Activated T-helper 9 cell treated with anti-CD3 and anti-CD28 coated beads, Interleukin-2, amount 50 U/mL, for 16 hours (primary cell): ENCODE data around the gene BMP7.
"Not testable (repeated sequence)": the region's sequence is repeated elsewhere in the genome, so short reads cannot be mapped to it uniquely, and the experiment has no call there.

ENCODE experiments used
- DNase-seq: peaks from one replicate; pipeline ENCODE4 v3.0.0-alpha.2; 2020; ENCODE audit warnings: low read depth

BMP7 gene

DNA sequence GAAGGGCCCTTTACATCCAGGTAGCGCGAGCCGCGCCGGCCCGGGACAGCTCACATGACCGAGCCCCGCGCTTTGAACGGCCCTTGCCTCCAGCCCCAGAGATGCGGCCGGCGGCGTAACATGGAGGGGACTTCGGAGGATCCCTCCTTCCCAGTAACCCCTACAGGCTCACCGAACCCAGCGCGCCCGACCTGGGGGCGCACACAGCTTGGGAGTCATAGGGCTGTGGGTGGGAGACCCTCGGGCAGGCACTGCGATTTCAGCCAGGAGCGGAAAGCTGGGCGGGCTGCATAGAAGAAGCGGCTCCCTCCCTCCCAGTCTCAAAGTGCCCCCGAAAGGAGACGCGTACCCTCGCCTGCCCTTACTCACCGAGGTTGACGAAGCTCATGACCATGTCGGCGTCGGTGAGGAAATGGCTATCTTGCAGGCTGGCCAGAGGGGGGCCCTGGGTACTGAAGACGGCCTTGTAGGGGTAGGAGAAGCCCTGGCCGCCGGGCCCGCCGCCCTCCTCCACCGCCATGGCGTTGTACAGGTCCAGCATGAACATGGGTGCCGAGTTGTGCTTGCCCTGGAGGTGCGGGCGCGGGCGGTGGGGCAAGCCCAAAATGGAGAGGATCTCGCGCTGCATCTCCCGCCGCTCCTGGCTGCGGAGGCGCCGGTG is 975 bp downstream of the BMP7 start:
- no peak for DNase-seq

DNA sequence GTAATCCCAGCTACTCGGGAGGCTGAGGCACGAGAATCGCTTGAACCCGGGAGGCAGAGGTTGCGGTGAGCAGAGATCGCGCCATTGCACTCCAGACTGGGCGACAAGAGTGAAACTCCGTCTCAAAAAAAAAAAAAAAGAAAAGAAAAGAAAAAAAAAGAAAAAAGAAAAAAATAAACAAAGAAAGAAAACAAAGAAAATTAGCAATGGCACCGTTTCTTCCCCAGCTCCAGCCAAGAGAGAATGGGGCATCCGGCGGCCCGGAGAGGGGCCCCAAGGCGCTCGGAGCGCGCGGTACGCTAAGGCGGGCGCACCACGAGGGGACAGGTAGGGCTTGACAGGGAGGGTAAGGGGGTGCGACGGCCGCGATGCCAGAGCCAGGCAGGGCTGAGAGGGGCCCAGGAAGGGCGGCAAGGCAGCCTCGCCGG is 1.5 kb downstream of the BMP7 start:
- not testable (repeated sequence) for DNase-seq

DNA sequence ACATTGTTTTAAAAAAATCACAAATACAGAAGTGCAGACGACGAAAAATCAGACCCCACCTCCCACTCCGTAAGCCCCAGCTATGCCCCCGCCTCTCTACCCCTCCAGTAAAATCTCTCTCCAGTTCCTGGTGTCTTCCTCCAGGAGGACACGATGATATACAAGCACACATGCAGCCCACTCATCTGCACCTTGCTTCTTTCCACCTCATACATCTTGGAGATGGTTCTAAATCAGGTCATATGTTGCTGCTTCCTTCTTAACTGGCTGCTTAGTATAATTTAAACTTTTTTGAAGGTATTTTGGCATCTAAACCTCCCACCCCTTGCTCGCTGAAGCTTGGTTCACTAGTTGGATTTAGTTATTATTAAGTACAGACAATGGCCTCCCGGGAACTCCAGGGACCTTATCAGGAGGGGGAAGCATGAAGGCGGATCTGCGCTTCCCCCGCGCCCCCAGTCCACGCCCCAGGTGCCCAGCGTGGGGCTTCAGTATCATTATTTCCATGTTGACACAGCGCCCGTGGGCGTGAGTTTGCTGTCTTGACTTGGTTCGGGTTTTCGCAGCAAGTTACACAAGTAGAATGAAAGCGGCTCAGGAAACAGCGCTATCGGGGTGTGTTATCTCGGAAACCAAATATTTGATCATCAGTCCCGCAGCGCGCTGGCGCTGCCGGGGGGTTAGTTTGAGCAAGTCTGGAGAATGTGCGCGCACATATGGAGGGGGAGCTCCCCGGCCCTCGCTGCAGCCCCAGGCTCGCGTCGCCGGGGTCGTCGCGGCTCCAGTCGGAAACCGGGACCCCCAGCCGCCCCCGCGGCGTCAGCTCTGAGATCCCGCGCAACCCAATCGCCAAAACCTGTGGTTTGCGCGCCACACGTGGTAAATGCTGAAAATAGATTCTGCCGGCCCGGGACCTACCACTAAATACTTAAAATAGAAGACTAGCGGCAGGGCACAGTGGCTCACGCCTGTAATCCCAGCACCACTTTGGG is 2.3 kb downstream of the BMP7 start:
- no peak for DNase-seq

DNA sequence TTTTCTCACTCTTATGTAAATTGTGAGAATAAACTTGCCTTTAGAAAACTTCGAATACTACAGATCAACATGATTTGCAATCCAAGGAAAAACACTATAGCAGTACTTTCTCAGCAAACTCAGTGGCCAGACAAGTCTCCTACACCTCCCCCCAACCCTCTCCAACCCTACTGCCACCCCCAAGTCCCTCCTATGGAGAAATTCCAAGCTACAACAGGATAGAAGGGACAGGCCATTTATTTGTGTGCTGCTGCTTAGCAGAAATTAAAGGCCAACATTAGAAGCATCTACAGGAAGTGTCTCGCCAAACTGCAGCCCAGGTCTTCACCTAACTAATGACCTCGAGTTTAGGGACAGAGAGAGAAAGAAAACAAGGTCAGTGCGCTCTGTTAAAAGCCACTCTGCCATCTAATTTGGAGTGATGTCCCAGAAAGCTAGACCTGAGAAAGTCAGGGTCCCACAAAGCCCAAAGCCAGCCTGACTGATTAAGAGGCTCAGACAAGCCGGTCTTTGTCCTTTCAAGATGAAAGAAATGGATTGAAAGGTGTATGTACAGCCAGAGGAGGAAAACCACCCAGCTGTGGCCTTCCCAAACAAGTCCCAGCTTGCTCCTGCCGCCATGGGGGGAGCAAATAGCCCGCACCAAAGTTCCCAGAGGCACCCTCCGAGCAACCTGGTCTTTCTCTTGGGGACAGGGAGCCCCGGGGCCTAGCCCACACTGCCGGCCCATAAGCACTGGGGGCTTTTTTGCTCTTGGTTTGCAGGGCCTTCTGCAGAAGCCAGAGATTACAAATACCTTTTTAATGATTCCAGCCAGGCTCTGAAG is 3.4 kb downstream of the BMP7 start:
- no peak for DNase-seq

DNA sequence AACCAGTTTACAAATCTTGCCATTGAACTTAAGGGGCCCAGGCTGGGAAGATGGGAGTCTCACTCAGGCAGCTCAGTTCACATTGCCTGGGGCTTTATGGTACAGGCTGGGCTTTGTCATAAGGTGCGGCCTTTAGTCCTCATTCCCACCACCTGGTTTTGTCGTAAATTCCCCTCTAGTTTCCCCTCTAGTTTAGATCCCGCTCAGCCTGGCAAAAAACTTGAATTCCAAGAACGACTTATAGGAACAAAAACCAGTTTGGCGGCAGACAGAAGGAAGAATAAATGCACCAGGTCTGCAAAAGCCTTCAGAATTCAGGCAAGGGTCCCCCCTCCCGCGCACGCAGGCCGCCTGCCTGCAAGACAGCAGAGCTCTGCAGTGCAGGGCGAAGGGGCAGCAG is 4.1 kb downstream of the BMP7 start:
- DNase-seq = no peak

DNA sequence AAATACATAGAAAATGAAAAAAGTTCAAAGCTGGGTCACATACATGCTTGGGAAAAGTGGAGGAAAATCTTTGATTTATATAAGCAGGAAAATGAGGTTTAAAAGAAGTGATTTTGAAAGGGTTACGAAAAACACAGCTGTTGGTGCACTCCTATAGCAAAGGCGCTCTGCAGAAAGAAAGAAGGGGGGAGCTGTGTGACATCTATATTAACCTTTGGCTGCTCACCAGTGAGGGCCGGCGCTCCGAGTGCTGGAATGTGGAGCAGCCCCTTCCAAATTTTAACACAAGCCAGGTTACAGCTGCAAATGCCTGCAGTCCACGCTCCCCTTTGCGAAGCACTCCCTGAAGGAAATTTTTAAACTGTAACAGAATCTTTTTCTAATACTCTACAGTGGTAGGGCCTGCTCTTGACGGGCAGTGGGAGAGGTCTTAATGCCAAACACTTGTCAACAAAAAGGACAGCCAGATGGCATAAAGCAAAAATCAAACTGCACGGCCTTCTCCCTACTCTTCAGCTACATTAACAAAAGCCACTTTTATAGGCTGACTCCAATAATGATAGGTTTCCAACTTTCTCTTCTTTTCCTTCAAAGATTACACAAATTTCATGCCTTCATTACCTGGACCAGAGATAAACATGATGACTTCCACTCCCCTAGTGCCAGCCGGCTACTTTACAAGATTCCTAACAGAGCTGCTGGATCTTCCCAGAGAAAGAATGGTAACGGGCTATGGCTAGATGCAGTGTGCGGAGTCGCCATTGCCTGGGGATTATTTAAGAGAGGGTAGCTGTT is 4.8 kb downstream of the BMP7 start:
- DNase-seq = no peak

DNA sequence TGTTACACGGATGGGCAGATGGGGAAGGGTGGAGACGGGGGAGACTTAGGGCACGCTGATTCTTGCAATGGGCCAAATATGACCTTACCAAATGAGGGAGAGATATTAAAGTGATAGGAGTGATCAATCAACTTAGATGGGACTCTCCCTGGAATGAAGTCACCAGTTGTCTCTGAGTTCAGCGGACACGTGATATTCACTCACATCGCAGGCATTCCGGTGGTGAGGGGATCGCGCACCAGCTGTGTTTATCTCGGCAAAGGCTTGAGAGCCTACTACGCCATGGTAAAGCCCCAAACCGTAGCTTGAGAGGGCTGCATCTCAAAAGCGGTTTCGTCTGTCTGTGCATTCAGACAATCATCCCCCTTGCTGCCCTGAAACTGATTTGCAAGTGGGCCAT is 5.5 kb downstream of the BMP7 start:
- DNase-seq = no peak

DNA sequence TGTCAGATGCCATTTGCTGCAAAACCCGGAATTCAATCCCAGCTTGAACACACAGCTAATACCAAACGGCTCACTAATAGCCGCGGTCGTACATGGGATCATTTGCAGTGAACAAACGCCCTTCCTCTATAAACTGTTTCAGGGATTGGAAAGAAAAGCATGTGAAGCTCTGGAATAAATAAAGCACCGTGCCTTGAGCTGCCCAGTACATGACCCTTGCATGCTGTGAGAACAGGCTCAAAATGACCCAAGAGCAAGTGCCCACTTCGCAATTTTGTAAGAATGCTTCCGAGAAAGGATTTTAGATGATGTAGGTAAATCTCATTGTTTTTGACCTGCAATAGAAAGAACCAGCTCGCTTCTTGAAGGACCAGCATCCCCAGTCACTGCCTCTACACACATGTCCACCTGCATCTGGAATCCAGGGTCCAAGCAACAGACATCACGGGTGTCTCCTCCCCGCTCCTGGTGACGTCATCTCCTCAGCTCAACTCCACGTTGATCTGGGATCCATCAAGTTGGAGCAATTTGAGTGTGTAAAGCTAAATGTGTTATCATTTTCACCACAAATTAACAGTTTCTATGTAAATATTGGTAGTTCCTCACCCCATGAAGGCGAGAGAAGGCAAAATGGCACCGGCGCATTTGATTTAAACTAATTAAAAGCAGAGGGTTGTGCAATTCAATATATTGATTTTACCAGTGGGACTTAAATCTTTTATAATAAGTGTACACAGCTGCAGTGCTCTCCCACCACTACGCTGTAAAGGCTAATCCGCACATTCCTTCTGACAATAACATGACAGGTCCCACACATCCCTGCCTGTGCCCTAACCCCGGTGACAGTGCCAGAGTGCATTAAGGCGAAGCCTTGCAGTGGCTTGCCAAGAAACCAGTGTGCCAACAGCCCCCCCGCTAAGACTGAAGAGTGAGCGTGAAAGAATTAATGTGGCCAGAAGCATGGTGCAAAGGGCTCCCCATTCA is 6.2 kb downstream of the BMP7 start:
- no peak for DNase-seq

DNA sequence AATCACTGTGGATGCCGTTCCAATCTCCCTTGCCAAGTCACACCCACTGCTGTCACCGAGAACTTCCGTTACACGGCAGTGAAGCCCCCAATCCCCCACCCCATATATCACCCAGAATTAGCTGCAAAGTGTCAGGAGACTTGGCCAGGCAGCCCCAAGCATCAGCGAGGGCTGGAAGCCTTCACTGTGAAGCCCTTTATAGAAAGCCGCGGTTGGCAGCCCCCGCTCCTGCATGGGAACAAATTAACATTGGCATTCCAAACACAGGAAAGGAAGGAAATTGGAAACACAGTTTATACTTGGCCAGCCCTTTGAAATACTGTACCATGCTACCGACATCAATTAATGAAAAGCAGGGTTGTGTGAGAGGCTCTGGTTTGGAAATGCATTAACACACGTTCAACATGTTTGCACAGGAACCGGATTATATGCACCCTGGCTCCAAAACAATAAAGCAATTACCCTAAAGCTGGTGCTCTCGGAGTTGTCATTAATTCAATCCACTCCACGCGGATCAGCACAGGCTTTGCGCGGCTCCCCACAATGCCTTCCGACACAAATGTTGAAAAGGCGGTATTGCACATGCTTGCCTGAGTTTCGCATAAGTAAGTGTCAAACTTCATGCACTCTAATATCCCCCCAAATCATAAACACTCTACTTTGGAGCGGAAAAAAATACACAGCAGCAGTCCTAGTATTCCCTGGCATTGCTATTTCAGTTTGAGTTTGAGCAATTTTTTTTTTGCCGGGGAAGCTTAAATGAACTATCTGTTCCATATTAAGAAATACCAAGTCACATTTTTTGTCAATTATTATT is 7.1 kb downstream of the BMP7 start:
- no peak for DNase-seq

DNA sequence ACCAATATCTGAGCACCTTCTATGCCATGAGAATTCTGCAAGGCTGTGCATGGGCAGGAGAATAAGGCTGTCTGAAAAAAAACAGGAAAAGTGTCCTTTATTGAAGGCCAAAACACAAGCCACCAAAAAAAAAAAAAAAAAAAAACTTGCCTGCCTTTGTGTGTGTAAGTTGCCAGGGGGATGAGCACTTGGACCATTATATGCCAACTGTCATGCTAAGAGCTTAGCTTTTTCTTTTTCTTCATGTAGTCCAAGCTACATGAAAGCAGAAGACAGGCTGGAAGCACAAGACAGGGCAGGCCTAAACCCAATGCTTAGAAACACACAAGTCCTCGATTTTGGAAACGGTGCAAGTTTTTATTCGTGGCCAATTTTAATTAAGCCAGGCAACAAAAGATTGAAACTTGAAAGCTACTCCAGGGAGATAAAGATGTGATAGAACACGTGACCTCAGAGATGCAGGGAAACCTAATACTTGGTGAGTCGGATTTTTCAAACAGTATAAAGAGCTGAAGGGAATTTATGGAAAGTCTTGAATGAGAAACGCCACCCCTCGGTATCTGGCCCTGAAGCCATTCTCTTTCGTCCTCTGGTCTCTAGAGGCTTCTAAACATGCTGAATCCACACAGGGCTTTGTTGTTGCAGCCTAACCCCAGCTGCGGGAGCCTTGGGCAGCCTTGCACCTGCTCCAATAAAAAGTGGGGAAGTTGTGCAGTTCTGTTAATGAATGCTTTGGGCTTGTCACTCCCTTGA is 8.6 kb downstream of the BMP7 start:
- no peak for DNase-seq

DNA sequence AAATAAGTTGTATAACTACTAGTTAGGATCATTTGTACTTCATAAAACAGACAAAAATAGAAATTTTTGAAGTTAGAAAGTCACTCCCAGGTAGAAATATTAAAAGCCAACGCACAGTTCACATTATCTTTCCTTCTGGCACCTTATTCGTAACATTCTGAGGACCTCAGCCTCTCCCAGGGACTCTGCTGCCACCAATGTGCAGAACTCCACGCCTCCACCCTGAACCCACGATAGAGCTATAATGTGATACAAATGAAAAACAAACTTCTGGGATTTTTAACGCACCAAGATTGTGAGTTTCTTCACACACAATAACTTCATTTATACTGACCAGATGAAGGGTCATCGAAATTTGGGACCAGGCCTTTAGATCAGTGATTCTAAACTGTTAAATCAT is 9.5 kb downstream of the BMP7 start:
- DNase-seq = no peak

DNA sequence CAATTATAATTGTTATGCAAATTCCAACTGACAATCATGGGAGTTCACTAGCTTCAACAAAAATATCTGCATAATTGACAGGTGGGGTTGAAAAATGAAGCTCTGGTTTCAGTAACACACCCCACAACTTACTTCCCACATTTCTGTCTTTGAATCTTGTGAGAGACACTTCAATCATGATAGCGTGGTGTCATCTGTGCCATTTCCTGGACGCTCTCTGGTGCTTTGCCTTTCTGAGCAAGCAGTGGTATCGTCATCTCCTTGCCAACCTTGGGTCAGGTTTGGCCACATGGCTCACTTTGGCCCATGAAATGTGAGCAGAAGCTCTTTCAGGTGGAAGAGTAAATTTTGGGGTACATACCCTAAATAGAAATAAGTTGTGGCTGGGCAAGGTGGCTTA is 10.2 kb downstream of the BMP7 start:
- no peak for DNase-seq

DNA sequence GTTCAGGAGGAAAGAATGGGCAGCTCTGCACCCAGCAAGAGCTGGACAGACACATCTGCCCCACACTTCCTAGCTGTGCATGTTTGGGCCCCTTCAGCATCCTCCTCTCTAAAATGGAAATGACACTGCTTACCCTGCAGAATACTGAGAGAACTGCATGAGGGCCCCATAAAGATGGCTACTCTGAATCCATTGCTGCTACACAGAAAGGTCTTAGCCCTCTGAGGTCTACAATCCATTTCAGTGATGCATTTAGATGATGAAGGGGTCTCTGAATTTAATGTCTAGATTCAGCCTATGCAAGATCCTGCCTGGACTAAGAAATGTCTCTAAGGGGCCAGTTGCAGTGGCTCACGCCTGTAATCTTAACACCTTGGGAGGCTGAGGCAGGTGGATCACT is 11.3 kb downstream of the BMP7 start:
- DNase-seq = no peak

DNA sequence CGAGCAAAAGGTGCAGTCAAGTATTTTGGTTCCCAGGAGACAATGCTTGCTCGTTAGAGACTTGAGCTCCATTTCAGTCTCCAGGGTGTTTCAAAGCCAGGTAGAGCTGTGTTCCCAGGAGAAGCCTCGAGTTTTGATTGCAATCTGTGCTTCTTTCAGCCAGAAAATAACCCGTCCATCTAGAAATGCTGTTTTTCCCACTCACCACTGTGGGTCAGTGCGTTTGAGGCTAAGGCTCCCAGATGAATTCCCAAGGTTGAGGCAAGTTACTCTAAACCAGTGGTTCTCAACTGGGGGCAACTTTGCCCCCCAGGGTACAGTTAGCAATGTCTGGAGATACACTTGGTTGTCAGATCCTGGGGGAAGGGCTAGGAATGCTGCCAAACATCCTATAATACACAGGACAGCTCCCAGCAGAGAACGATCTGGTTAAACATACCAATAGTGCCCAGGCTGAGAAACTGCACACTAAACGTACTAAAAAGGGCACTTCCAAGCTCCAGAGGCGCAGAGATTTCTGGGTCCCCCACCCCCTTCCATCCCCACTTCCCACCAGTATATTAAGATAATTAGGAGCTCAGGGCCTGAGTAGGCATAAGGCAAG is 13.8 kb downstream of the BMP7 start:
- DNase-seq = no peak

DNA sequence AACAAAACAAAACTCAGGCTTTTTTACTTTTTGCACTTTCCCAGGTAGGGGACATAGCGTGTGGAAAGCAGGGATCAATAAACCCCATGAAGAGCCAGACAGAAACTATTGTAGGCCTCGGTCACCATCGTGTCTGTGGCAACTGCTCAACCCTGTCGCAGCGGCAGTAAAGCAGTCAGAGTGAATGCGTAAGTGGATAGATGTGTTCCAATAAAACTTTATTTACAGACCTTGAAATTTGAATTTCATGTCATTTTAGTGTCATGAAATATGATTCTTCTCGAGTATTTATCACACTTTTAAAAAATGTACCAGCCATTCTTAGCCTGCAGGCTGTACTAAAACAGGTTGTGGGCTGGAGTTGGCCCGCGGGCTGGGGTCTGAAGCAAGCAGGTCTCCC is 14.5 kb downstream of the BMP7 start:
- no peak for DNase-seq

DNA sequence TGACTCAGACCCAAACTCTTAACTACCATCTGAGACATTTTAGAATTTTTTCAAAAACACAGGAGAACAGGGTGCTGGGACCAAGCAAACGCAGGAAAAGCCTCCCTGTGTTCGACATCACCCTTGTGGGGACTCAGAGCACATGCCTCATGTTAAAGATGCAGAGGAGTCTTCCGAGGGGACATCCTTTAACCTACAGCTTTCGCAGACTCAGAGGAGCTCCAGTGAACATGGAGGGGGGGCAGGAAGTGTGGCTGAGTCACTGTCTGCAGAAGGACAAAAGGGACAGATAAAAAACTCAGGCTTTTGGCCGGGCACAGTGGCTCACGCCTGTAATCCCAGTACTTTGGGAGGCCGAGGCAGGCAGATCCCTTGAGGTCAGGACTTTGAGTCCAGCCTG is 15.1 kb downstream of the BMP7 start:
- no peak for DNase-seq

DNA sequence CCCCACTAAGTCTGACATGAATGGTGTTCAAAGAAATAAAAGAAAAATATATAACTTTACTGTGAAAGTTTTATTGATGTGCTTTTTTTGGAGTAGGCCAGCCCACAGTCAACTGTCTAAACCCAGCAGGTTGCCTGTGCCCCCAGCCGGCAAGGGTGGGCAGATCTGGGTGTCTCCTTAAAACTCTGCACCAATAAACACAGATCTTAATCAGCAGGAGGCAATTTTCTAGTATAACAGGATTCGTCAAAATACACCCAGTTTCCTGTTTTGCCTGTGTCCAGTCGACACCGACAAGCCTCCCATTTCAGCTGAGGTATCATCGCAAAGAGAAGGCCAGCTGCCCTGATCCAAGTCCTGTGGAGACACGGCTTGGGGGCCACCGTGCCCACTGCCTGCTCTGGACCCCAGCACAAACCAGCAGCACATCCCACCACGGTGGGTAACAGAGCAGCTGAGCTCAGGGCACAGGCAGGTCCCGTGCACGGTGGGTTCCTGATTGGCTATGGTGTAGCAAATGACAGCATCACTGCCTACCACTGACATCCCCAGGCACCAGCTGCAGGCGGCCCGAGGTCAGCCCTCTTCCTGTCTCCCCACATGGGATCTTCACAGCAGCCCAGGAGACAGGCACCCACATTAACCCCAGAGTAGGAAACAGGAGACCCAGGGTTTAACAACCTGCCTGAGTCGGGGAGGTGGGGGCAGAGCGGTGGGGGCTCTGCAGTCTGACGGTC is 15.7 kb downstream of the BMP7 start:
- no peak for DNase-seq

DNA sequence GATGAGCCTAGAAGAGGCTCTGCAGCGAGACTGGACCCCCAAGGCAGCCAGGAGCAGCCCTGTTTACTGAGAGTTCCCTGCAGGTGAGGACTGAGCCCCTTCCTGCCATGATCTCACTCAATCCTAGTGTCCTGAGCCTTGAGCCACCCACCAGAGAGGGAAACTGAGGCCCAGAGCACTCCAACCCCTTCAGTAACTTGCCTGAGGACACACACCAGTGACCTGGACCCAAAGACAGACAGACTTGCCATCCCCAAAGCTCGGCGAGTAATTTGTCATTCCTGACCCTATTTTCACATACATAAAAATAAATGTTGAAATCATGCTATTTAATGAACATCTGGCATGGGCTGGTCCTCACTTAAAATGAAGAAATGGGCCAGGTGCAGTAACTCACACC is 16.7 kb downstream of the BMP7 start:
- DNase-seq = no peak
